C4-2B (cell line): ENCODE results near the gene REPIN1.

ENCODE experiments used
- H3K27ac ChIP-seq: fragments of 450-650 bp; 2 replicates; pipeline ENCODE4 v1.5.1; 2017
- ZFX ChIP-seq: fragments of 450-650 bp; IDR thresholded peaks from 2 replicates; pipeline ENCODE4 v1.6.1; 2017
- TF ChIP-seq, protein P1 (sequence below): fragments of 450-650 bp; conservative IDR thresholded peaks from 2 replicates; pipeline ENCODE4 v1.5.1; 2017; ENCODE audit warnings: mild to moderate bottlenecking

Gene REPIN1

GRCh38 chr7:150368096-150368883 is at the start of gene REPIN1:
TSS of gene REPIN1 (plus strand) at chr7:150368822. CDS start at chr7:150369712, 890 bp downstream.
- TF ChIP-seq, protein P1, sequence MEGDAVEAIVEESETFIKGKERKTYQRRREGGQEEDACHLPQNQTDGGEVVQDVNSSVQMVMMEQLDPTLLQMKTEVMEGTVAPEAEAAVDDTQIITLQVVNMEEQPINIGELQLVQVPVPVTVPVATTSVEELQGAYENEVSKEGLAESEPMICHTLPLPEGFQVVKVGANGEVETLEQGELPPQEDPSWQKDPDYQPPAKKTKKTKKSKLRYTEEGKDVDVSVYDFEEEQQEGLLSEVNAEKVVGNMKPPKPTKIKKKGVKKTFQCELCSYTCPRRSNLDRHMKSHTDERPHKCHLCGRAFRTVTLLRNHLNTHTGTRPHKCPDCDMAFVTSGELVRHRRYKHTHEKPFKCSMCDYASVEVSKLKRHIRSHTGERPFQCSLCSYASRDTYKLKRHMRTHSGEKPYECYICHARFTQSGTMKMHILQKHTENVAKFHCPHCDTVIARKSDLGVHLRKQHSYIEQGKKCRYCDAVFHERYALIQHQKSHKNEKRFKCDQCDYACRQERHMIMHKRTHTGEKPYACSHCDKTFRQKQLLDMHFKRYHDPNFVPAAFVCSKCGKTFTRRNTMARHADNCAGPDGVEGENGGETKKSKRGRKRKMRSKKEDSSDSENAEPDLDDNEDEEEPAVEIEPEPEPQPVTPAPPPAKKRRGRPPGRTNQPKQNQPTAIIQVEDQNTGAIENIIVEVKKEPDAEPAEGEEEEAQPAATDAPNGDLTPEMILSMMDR, result no peak
- TF ChIP-seq ZFX, result peak; percentile 98
- H3K27ac ChIP-seq, result peak within 1 kb of the TSS; percentile 97

GRCh38 chr7:150321788-150322113 is 46.9 kb upstream of the REPIN1 start:
- TF ChIP-seq, protein P1, result no peak
- no peak for TF ChIP-seq ZFX
- peak overlapping the region; percentile 92 for H3K27ac ChIP-seq

- peak overlapping the region; percentile 92 for H3K27ac ChIP-seq
- TF ChIP-seq, protein P1, result no peak
- TF ChIP-seq ZFX, result no peak
Observed at GRCh38 chr7:150322114-150322832, 46.3 kb upstream of the REPIN1 start.

- peak within 1 kb of the TSS; percentile 92 for H3K27ac ChIP-seq
- TF ChIP-seq, protein P1, result no peak; the same call in 1 of the 2 replicates
- peak; percentile 46; the same call in 1 of the 2 replicates for TF ChIP-seq ZFX
Observed at GRCh38 chr7:150322833-150323681, 45.6 kb upstream of the REPIN1 start, which contains the start of the genes ACTR3C and LRRC61. TSS of gene ACTR3C (minus strand) at chr7:150323545. CDS start at chr7:150295296, 28,249 bp downstream. TSS of gene LRRC61 (plus strand) at chr7:150323355. CDS start at chr7:150336862, 13,507 bp downstream.

GRCh38 chr7:150323682-150324372 is 44.8 kb upstream of the REPIN1 start:
- H3K27ac ChIP-seq, result peak overlapping the region; percentile 92
- TF ChIP-seq ZFX, result no peak
- TF ChIP-seq, protein P1, result no peak

DNA sequence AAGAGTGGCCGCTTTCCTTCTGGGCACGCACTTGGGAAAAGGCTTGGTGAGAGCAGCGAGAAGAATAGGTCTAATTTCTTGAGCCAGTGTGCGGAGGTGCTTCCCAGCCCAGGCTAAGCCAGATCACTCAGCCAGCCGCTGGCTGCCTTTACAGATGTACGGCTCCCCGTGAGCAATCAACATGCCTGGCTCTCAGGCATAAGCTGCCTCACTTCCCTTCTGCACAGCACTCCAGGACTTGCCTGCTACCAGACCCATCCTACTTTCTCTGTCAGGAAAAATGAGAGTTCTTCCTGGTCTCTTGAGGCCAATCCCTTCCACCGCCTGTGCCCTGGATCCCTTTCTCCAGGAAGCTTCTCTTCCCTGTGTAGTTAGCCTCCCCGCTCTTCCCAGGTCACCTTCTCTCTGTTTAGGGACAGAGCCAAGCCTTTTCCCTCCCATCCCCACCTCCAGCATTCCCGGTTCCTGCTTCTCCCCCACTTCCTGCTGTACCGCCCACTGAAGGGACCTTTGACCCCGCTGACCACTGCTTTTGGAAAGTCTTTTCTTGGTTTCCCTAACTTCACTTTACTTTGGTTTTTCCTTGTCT is 44.2 kb upstream of the REPIN1 start:
- peak overlapping the region; percentile 92 for H3K27ac ChIP-seq
- TF ChIP-seq ZFX, result no peak
